Activated CD8-positive, alpha-beta T cell treated with anti-CD3 and anti-CD28 coated beads, Interleukin-2, amount 10 ng/mL, durations not matched to agents 7 days and 5 days (primary cell): ENCODE measurements around the gene VASP. TPM values are rescaled to one million over a fixed set of nuclear protein-coding genes. Genes with fewer than 3 reads are reported as not detected.

Source experiments
- ATAC-seq: fragments of 150-1000 bp; cut with Tn5 transposase; one replicate; pipeline ENCODE4 v1.10.0; 2021; ENCODE audit warnings: moderate library complexity
- CTCF ChIA-PET: fragments of 350-600 bp; sonication (Branson Sonifier 250); formaldehyde crosslinking; loops from one replicate; lab custom pipeline; 2021; ENCODE audit warnings: antibody characterized with exemption; lab: Charles Lee
- POLR2A ChIA-PET: fragments of 350-600 bp; sonication (Branson Sonifier 250); formaldehyde crosslinking; loops from one replicate; lab custom pipeline; 2021; ENCODE audit warnings: antibody characterized with exemption; lab: Charles Lee
- DNase-seq: peaks from one replicate; pipeline ENCODE4 v3.0.0-alpha.2; 2020
- H3K27ac Mint-ChIP-seq: one replicate; pipeline ENCODE4 v1.8.0; 2021; ENCODE audit warnings: mild to moderate bottlenecking, mixed read lengths
- H3K27me3 Mint-ChIP-seq: one replicate; pipeline ENCODE4 v1.8.0; 2021; ENCODE audit warnings: low read depth, mixed read lengths
- H3K36me3 Mint-ChIP-seq: one replicate; pipeline ENCODE4 v1.8.0; 2021; ENCODE audit warnings: low read depth, mixed read lengths
- H3K4me1 Mint-ChIP-seq: one replicate; pipeline ENCODE4 v1.8.0; 2021; ENCODE audit warnings: low read depth, mixed read lengths
- H3K4me3 Mint-ChIP-seq: one replicate; pipeline ENCODE4 v1.8.0; 2021; ENCODE audit warnings: mild to moderate bottlenecking, mixed read lengths
- H3K9me3 Mint-ChIP-seq: one replicate; pipeline ENCODE4 v1.8.0; 2022; ENCODE audit warnings: mixed read lengths; ENCODE audit not compliant: insufficient read depth
- total RNA-seq, 2 experiments: library from RNA; stranded (reverse); gene quantifications; one replicate each; pipeline ENCODE4 v1.2.3, GENCODE V29; 2021

Gene VASP
- total RNA-seq, 2 experiments from 2014 or later, result 215 to 222 TPM

DNA sequence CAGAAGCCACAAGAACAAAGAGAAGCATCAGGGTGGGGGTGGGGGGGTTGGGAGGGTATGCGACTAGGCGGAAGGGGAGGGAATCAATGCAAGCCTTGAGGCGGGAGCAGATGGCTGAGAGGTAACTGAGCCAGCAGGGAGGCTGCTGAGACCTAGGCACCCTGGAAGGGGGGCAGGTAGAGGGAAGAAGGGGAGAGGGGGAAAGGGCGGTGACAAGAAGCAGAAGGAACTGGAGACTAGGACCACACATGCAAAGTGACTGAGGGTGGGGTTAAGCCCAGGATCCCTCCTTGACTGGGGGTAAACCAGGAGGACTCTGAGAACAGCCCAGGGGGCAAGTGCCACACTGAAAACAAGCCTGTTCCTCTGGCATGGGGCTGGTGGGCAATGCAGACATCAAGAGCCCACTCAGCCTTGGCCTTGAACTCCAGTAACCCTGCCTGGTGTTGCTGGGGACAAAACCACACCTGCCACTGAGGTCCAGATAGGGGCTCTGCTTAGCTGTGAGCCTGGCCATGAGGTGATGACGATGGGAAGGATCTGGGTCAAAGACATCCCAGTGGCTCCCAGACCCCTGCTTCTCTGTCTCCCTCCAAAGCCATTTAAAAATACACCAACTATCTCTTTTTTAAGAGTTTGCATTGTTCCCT, 57.0 kb downstream of the VASP start:
- Mint-ChIP-seq H3K9me3 (no peaks in the 10 kb centered on the region), H3K27me3 (no peaks in the 10 kb centered on the region), H3K4me3 (no peak overlapping the region), H3K36me3 (peaks cover 4% of the 10 kb centered on the region), H3K27ac (peak overlapping the region; percentile 80), H3K4me1 (peaks cover 29% of the 10 kb centered on the region)
- no peak for DNase-seq
- ChIA-PET POLR2A (interaction anchor here (1.2 kb wide), 1 partner anchor 10 kb away, joined by 3 read pairs; no protein-coding TSS in a partner anchor), CTCF (interaction anchor here (0.7 to 2.3 kb wide), 3 partner anchors 38 to 86 kb away, joined by 3 to 7 read pairs (median 3); no protein-coding TSS in a partner anchor)
- ATAC-seq, result no peak

DNA sequence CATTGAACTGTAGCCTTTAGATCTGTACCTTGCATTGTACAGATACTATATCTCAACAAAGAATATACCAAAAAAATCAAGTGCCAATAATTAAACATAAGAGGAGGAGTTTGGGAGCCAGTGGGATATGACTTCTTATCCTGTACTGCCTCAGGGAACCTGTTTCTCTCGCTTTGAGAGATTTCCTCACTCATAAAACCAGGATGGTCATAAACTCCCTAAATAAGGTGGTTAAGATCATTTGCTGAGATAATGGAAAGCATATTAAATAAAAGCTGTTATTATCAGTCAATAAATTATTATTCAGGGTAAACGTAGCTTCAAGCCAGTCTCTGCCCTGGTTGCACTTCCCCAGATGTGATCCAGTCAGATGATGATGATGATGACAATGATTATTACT, 60.3 kb downstream of the VASP start:
- H3K4me3 Mint-ChIP-seq, result no peak overlapping the region
- no peaks in the 10 kb centered on the region for H3K9me3 Mint-ChIP-seq
- DNase-seq (no peak), ATAC-seq (no peak)
- H3K4me1 Mint-ChIP-seq, result peaks cover 26% of the 10 kb centered on the region
- ChIA-PET CTCF (interaction anchor here (0.8 to 2.7 kb wide), 3 partner anchors 10 to 89 kb away, joined by 3 to 15 read pairs (median 5); no protein-coding TSS in a partner anchor), POLR2A (no interaction called here)
- H3K27me3 Mint-ChIP-seq, result no peaks in the 10 kb centered on the region
- H3K36me3 Mint-ChIP-seq, result no peaks in the 10 kb centered on the region
- H3K27ac Mint-ChIP-seq, result no peak overlapping the region

DNA sequence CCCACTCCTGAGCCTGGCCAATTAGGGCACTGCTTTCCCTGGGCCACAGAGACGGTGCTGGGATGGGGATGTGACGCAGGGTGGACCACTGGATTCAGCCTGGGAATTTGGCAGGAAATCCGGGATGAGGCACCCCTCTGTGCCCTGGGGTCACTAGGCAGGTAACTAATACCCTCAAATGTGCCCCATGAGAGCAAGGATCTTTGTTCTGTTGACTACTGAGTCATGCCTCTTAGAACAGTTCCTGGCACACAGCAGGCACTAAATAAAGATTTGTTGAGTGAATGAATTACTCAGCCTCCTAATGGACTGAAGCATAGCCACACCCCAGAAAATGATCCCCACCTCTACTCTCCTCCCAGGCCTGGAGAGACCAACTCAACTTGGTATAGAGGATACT, 61.5 kb downstream of the VASP start:
- Mint-ChIP-seq H3K4me1 (peaks cover 16% of the 10 kb centered on the region), H3K36me3 (no peaks in the 10 kb centered on the region), H3K9me3 (no peaks in the 10 kb centered on the region), H3K27me3 (no peaks in the 10 kb centered on the region), H3K4me3 (no peak overlapping the region), H3K27ac (no peak overlapping the region)
- CTCF ChIA-PET, result interaction anchor here (1.3 to 2.7 kb wide), 2 partner anchors 11 to 84 kb away, joined by 5 to 15 read pairs; no protein-coding TSS in a partner anchor
- no peak for DNase-seq
- ATAC-seq, result no peak
- POLR2A ChIA-PET, result no interaction called here

DNA sequence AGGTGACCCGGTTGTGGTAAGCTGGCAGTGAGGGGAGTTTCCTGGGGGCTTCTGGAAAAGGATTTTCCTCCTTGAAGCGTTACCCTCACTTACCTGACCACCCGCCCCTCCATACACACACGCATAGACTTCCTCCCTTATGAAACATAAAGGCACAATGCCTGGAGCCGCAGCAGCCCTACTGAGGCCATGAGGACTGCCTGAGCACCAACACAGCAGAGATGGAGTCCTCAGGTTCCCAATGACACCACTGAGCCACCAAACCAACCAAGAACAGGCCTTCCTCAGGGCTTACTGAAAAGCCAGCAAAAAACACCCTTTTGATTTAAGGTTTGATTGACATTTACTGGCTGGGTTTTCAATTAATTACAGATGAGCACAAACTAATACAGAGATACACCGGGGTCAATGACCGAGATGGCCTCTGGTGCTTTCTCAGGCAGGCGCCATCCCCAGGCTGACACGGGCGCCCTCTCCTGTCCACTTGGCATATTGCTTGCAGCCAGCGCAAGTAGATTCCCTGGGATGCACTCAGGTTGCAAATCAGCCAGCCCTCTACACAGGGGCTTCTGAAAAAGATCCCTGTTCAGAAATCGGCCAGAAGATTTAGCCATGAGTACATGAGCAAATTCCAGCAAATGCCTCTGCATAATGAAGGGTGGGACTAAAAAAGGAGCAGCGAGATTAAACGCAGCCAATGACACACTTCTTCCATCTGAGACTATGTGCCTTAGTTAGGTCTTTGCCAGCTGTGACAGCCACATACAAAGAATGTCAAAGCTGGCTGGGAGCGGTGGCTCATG, 62.5 kb downstream of the VASP start:
- DNase-seq, result peak; percentile 69
- H3K36me3 Mint-ChIP-seq, result no peaks in the 10 kb centered on the region
- CTCF ChIA-PET, result interaction anchor here (0.6 to 2.0 kb wide), 4 partner anchors 11 to 231 kb away, joined by 3 to 9 read pairs (median 3); partner anchors contain the start of gene SIX5
- ATAC-seq, result peak; percentile 63
- H3K27ac Mint-ChIP-seq, result peak overlapping the region; percentile 52
- H3K4me1 Mint-ChIP-seq, result peaks cover 7% of the 10 kb centered on the region
- POLR2A ChIA-PET, result no interaction called here
- no peaks in the 10 kb centered on the region for H3K27me3 Mint-ChIP-seq
- no peaks in the 10 kb centered on the region for H3K9me3 Mint-ChIP-seq
- H3K4me3 Mint-ChIP-seq, result no peak overlapping the region

DNA sequence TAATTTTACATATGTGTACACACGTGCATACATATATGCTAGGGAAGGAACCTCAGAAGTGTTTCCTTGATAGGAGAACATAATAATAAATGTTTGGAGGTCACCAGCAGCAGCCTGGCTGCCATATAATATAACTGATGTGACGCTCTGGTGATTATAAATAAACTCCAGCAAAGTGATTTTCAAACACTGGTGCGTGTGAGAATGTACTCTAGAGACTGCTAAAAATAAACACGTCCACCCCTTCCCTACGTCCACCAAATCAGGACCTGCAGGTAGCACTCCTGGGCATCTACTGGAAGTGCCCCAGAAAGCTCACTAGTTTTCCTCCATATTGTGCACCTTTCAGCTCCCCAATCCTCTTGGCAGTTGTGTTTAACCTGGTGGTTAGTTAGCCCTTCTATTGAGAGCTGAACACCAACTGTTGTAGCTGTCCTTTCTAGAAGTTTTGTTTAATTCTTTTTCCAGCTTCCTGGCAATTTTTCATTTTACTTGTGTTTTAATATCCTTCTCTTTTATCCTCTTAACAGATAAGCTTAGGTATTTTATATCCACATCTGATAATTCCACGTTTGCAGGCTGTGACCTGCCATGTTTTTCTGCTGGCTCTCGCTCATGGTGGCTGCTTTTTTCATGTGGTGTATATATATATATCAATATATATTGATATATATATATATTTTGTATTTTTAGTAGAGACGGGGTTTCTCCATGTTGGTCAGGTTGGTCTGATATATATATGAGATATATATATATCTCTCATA, 64.4 kb downstream of the VASP start:
- no peaks in the 10 kb centered on the region for H3K9me3 Mint-ChIP-seq
- no peaks in the 10 kb centered on the region for H3K36me3 Mint-ChIP-seq
- peaks cover 7% of the 10 kb centered on the region for H3K4me1 Mint-ChIP-seq
- H3K4me3 Mint-ChIP-seq, result no peak overlapping the region
- ChIA-PET CTCF (interaction anchor here (1.0 to 2.0 kb wide), 4 partner anchors 13 to 87 kb away, joined by 3 to 9 read pairs (median 4); no protein-coding TSS in a partner anchor), POLR2A (no interaction called here)
- no peaks in the 10 kb centered on the region for H3K27me3 Mint-ChIP-seq
- no peak overlapping the region for H3K27ac Mint-ChIP-seq
- ATAC-seq (no peak), DNase-seq (no peak)

DNA sequence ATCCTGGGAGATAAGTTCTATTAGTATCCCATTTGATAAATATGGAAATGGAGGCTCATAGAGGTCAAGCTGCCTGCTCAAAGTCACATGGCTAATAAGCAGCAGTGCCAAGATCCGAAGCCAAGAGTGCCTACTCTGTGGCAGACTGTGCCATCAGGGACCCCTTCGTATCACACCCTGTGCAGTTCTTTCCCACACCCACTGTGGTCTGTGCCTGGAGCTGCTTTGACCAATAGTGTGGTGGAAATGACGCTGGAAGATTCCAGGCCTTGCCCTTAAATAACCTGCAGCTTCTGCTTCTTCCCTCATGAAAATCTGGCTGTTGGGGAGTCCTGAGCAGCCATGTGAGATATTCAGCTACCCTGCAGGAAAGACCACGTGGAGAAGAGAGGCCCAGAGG, 67.2 kb downstream of the VASP start:
- Mint-ChIP-seq H3K27me3 (no peaks in the 10 kb centered on the region), H3K36me3 (no peaks in the 10 kb centered on the region), H3K4me1 (peaks cover 12% of the 10 kb centered on the region), H3K9me3 (no peaks in the 10 kb centered on the region), H3K27ac (no peak overlapping the region), H3K4me3 (no peak overlapping the region)
- no peak for ATAC-seq
- ChIA-PET POLR2A (interaction anchor here (0.6 kb wide), 1 partner anchor 196 kb away, joined by 4 read pairs; no protein-coding TSS in a partner anchor), CTCF (no interaction called here)
- DNase-seq, result no peak

DNA sequence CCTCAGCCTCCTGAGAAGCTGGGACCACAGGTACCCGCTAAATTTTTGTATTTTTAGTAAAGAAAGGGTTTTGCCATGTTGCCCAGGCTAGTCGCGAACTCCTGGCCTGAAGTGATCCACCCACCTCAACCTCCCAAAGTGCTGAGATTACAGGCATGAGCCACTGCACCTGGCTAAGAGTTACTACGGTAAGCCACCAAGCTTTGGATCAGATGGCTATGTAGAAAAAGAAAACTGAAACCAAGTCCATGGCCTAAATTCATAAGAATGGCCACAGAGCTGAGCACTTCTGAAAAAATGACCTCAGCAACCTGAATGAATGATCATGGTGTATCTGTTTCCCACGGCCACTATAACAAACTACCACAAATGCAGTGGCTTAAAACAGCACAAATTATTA, 67.9 kb downstream of the VASP start:
- ChIA-PET CTCF (no interaction called here), POLR2A (interaction anchor here (0.6 kb wide), 1 partner anchor 196 kb away, joined by 4 read pairs; no protein-coding TSS in a partner anchor)
- no peak for ATAC-seq
- Mint-ChIP-seq H3K36me3 (no peaks in the 10 kb centered on the region), H3K27ac (no peak overlapping the region), H3K9me3 (no peaks in the 10 kb centered on the region), H3K4me3 (no peak overlapping the region), H3K27me3 (no peaks in the 10 kb centered on the region), H3K4me1 (peaks cover 6% of the 10 kb centered on the region)
- DNase-seq, result no peak

Other genes starting within 250 kb of the VASP start
- gene CKM, start 184.6 kb upstream of the VASP start, total RNA-seq, result not detected
- not detected for gene KLC3, start 166.7 kb upstream of the VASP start, total RNA-seq
- gene ERCC2, start 136.9 kb upstream of the VASP start, total RNA-seq, result 10 to 100 TPM; 23.7 to 24.4 TPM
- gene PPP1R13L, start 102.4 kb upstream of the VASP start, total RNA-seq, result 10 to 100 TPM; 11.8 to 13.4 TPM
- 10 to 100 TPM in 1 of 2 experiments, 1 to 10 TPM in 1; 9.5 to 10.6 TPM for gene POLR1G, start 100.8 kb upstream of the VASP start, total RNA-seq
- gene ERCC1, start 83.6 kb upstream of the VASP start, total RNA-seq, result 10 to 100 TPM; 57.5 to 64.8 TPM
- gene FOSB, start 39.5 kb upstream of the VASP start, total RNA-seq, result 100 to 1,000 TPM; 154 to 172 TPM
- 1 to 10 TPM; 2.0 to 3.4 TPM for gene RTN2, start 10.4 kb upstream of the VASP start, total RNA-seq
- 1 to 10 TPM; 1.6 to 3.2 TPM for gene PPM1N, start 9.0 kb upstream of the VASP start, total RNA-seq
- gene OPA3, start 77.3 kb downstream of the VASP start, total RNA-seq, result 10 to 100 TPM; 13.4 to 14.9 TPM
- not detected for gene GPR4, start 94.7 kb downstream of the VASP start, total RNA-seq
- 10 to 100 TPM; 93.6 to 97.6 TPM for gene EML2, start 131.9 kb downstream of the VASP start, total RNA-seq
- 1 to 10 TPM; 7.0 to 9.2 TPM for gene GIPR, start 160.7 kb downstream of the VASP start, total RNA-seq
- 100 to 1,000 TPM; 634 to 652 TPM for gene SNRPD2, start 184.5 kb downstream of the VASP start, total RNA-seq
- gene QPCTL, start 185.2 kb downstream of the VASP start, total RNA-seq, result 1 to 10 TPM; 6.7 to 8.0 TPM
- gene FBXO46, start 223.4 kb downstream of the VASP start, total RNA-seq, result 10 to 100 TPM; 32.6 to 33.9 TPM
- not detected for gene MEIOSIN, start 226.0 kb downstream of the VASP start, total RNA-seq